GM23338 (cell line): Measurements from ENCODE around the gene PROC. TPM values are rescaled to one million over a fixed set of nuclear protein-coding genes. Genes with fewer than 3 reads are reported as not detected.

Experiments used
- ATAC-seq: fragments of 200-7000 bp; cut with Tn5 transposase; 3 replicates; pipeline ENCODE4 v1.9.1; 2020
- DNase-seq: peaks from one replicate; pipeline ENCODE4 v3.0.0-alpha.2; 2015; ENCODE audit warnings: low spot score
- H2AFZ ChIP-seq: fragments of 200-600 bp; sonication (generic); 2 replicates; pipeline ENCODE4 v1.8.0; 2016; ENCODE audit warnings: antibody characterized with exemption, mild to moderate bottlenecking, moderate library complexity
- H3F3A ChIP-seq: fragments of 200-600 bp; sonication (generic); replicated peaks from 2 replicates; pipeline ENCODE4 v1.8.0; 2017; ENCODE audit warnings: antibody characterized with exemption, mixed run types, low read depth
- H3K27ac ChIP-seq: fragments of 200-600 bp; sonication (generic); 2 replicates; pipeline ENCODE4 v1.6.1; 2016; ENCODE audit warnings: low read depth
- H3K27me3 ChIP-seq: fragments of 200-600 bp; sonication (generic); 2 replicates; pipeline ENCODE4 v1.8.0; 2016; ENCODE audit warnings: mild to moderate bottlenecking, mixed run types, moderate library complexity; ENCODE audit not compliant: insufficient read depth
- H3K36me3 ChIP-seq: fragments of 200-600 bp; sonication (generic); 2 replicates; pipeline ENCODE4 v1.8.0; 2016; ENCODE audit warnings: mild to moderate bottlenecking; ENCODE audit not compliant: insufficient read depth
- H3K4me1 ChIP-seq: fragments of 200-600 bp; sonication (generic); 2 replicates; pipeline ENCODE4 v1.8.0; 2016; ENCODE audit warnings: mild to moderate bottlenecking, moderate library complexity; ENCODE audit not compliant: insufficient read depth
- H3K4me2 ChIP-seq: fragments of 200-600 bp; sonication (generic); 2 replicates; pipeline ENCODE4 v1.7.1; 2017; ENCODE audit warnings: mixed run types
- H3K4me3 ChIP-seq: fragments of 200-600 bp; sonication (generic); 2 replicates; pipeline ENCODE4 v1.6.1; 2016; ENCODE audit warnings: mixed run types
- H3K79me2 ChIP-seq: fragments of 200-600 bp; sonication (generic); replicated peaks from 2 replicates; pipeline ENCODE4 v1.8.0; 2017; ENCODE audit warnings: mild to moderate bottlenecking; ENCODE audit not compliant: insufficient read depth
- H3K9me2 ChIP-seq: fragments of 200-600 bp; sonication (generic); 2 replicates; pipeline ENCODE4 v1.8.0; 2017; ENCODE audit not compliant: insufficient read depth
- H4K20me1 ChIP-seq: fragments of 200-600 bp; sonication (generic); replicated peaks from 2 replicates; pipeline ENCODE4 v1.8.0; 2017; ENCODE audit warnings: mild to moderate bottlenecking; ENCODE audit not compliant: insufficient read depth
- H3K27ac Mint-ChIP-seq: 2 replicates; pipeline ENCODE4 v1.8.0; 2020; ENCODE audit warnings: inconsistent platforms, mild to moderate bottlenecking, moderate library complexity, mixed read lengths
- H3K27me3 Mint-ChIP-seq: 3 replicates; pipeline ENCODE4 v1.8.0; 2022; ENCODE audit warnings: low read depth, mild to moderate bottlenecking, moderate library complexity, mixed read lengths, inconsistent platforms; ENCODE audit not compliant: insufficient read depth, poor library complexity
- H3K36me3 Mint-ChIP-seq: 3 replicates; pipeline ENCODE4 v1.8.0; 2021; ENCODE audit warnings: low read depth, mild to moderate bottlenecking, inconsistent platforms, moderate library complexity, mixed read lengths
- H3K4me1 Mint-ChIP-seq: 3 replicates; pipeline ENCODE4 v1.8.0; 2020; ENCODE audit warnings: mild to moderate bottlenecking, inconsistent platforms, mixed read lengths
- H3K4me3 Mint-ChIP-seq: 3 replicates; pipeline ENCODE4 v1.8.0; 2021; ENCODE audit warnings: moderate library complexity, mild to moderate bottlenecking, inconsistent platforms, mixed read lengths
- H3K9me3 Mint-ChIP-seq: 3 replicates; pipeline ENCODE4 v1.8.0; 2020; ENCODE audit warnings: moderate library complexity, mild to moderate bottlenecking, inconsistent platforms, mixed read lengths
- CREB1 ChIP-seq: fragments of 250-450 bp; sonication (Bioruptor Pico); IDR thresholded peaks from 2 replicates; pipeline ENCODE4 v1.5.0; 2020; ENCODE audit warnings: low read depth, mild to moderate bottlenecking, moderate library complexity
- EZH2phosphoT487 ChIP-seq: fragments of 200-600 bp; sonication (generic); IDR thresholded peaks from one replicate; pipeline ENCODE4 v1.8.1; 2018; ENCODE audit warnings: antibody characterized with exemption; ENCODE audit not compliant: unreplicated experiment
- JUNB ChIP-seq: IDR thresholded peaks from one replicate; pipeline ENCODE4 v1.6.1; 2016; ENCODE audit warnings: antibody characterized with exemption; ENCODE audit not compliant: unreplicated experiment
- NANOG ChIP-seq: IDR thresholded peaks from 2 replicates; pipeline ENCODE4 v1.6.1; 2016; ENCODE audit warnings: antibody characterized with exemption, borderline replicate concordance
- POLR2AphosphoS5 ChIP-seq: IDR thresholded peaks from 2 replicates; pipeline ENCODE4 v1.6.1; 2016; ENCODE audit warnings: antibody characterized with exemption, low read depth
- STAT1 ChIP-seq: IDR thresholded peaks from one replicate; pipeline ENCODE4 v1.6.1; 2016; ENCODE audit warnings: antibody characterized with exemption; ENCODE audit not compliant: unreplicated experiment
- ZNF114 ChIP-seq: fragments of 250-450 bp; sonication (Bioruptor Pico); IDR thresholded peaks from 2 replicates; pipeline ENCODE4 v1.5.0; 2020; ENCODE audit warnings: mild to moderate bottlenecking, moderate library complexity
- ZNF331 ChIP-seq: fragments of 250-450 bp; sonication (Bioruptor Pico); IDR thresholded peaks from 2 replicates; pipeline ENCODE4 v1.5.0; 2020; ENCODE audit warnings: low read depth, mild to moderate bottlenecking, moderate library complexity
- polyA plus RNA-seq: library from polyadenylated mRNA; unstranded; fragments of >200 nt; fragmentation: Nextera tagmentation; extraction: Ambion mirVana; gene quantifications from 2 replicates; pipeline ENCODE4 v1.2.1, GENCODE V29; 2016
- total RNA-seq: library from RNA; depleted of rRNA; stranded (reverse); fragments of >200 nt; shearing (Covaris generic); gene quantifications from 2 replicates; pipeline ENCODE4 v1.2.3, GENCODE V29; 2014
- TF ChIP-seq, protein P1 (sequence below): IDR thresholded peaks from one replicate; pipeline ENCODE4 v1.6.1; 2018; ENCODE audit warnings: antibody characterized with exemption; ENCODE audit not compliant: unreplicated experiment
- TF ChIP-seq, protein P2 (sequence below): fragments of 250-450 bp; sonication (Bioruptor Pico); IDR thresholded peaks from 2 replicates; pipeline ENCODE4 v1.5.0; 2020; ENCODE audit warnings: mild to moderate bottlenecking, moderate library complexity
- TF ChIP-seq, protein P3 (sequence below): IDR thresholded peaks from 2 replicates; pipeline ENCODE4 v1.6.1; 2016; ENCODE audit warnings: antibody characterized with exemption

Gene PROC
- total and polyA plus RNA-seq, 2 experiments from 2014 or later = 1.7 to 2.4 TPM

DNA sequence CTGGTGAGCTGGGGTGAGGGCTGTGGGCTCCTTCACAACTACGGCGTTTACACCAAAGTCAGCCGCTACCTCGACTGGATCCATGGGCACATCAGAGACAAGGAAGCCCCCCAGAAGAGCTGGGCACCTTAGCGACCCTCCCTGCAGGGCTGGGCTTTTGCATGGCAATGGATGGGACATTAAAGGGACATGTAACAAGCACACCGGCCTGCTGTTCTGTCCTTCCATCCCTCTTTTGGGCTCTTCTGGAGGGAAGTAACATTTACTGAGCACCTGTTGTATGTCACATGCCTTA is 10.5 kb downstream of the PROC start (continued):
- TF ChIP-seq, protein P1, sequence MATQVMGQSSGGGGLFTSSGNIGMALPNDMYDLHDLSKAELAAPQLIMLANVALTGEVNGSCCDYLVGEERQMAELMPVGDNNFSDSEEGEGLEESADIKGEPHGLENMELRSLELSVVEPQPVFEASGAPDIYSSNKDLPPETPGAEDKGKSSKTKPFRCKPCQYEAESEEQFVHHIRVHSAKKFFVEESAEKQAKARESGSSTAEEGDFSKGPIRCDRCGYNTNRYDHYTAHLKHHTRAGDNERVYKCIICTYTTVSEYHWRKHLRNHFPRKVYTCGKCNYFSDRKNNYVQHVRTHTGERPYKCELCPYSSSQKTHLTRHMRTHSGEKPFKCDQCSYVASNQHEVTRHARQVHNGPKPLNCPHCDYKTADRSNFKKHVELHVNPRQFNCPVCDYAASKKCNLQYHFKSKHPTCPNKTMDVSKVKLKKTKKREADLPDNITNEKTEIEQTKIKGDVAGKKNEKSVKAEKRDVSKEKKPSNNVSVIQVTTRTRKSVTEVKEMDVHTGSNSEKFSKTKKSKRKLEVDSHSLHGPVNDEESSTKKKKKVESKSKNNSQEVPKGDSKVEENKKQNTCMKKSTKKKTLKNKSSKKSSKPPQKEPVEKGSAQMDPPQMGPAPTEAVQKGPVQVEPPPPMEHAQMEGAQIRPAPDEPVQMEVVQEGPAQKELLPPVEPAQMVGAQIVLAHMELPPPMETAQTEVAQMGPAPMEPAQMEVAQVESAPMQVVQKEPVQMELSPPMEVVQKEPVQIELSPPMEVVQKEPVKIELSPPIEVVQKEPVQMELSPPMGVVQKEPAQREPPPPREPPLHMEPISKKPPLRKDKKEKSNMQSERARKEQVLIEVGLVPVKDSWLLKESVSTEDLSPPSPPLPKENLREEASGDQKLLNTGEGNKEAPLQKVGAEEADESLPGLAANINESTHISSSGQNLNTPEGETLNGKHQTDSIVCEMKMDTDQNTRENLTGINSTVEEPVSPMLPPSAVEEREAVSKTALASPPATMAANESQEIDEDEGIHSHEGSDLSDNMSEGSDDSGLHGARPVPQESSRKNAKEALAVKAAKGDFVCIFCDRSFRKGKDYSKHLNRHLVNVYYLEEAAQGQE = no peak

DNA sequence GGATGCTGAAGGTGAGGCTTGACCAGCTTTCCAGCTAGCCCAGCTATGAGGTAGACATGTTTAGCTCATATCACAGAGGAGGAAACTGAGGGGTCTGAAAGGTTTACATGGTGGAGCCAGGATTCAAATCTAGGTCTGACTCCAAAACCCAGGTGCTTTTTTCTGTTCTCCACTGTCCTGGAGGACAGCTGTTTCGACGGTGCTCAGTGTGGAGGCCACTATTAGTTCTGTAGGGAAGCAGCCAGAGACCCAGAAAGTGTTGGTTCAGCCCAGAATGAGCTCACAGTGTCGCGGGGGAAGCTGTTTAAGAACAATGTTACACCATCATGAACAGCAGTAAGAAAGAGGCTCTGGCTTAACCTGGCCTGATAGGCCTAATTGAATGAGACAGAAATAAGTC is 11.1 kb downstream of the PROC start:
- no peak overlapping the region for H3K4me2 ChIP-seq
- no peaks in the 10 kb centered on the region for H4K20me1 ChIP-seq
- no peak overlapping the region for H2AFZ ChIP-seq
- peaks cover 5% of the 10 kb centered on the region for H3K4me1 Mint-ChIP-seq
- peaks cover 6% of the 10 kb centered on the region for H3K27me3 ChIP-seq
- no peaks in the 10 kb centered on the region for H3K9me2 ChIP-seq
- H3K27me3 Mint-ChIP-seq = peaks cover 14% of the 10 kb centered on the region
- ATAC-seq = no peak
- no peak overlapping the region for H3K27ac Mint-ChIP-seq
- H3K4me3 Mint-ChIP-seq = no peak overlapping the region
- H3F3A ChIP-seq = no peaks in the 10 kb centered on the region
- H3K9me3 Mint-ChIP-seq = no peaks in the 10 kb centered on the region
- DNase-seq = no peak
- H3K79me2 ChIP-seq = no peaks in the 10 kb centered on the region
- H3K27ac ChIP-seq = no peak overlapping the region
- H3K36me3 Mint-ChIP-seq = no peaks in the 10 kb centered on the region
- H3K4me1 ChIP-seq = peaks cover 11% of the 10 kb centered on the region; the same call in 1 of the 2 replicates
- H3K36me3 ChIP-seq = no peaks in the 10 kb centered on the region
- H3K4me3 ChIP-seq = no peak overlapping the region
- TF ChIP-seq NANOG (no peak), EZH2phosphoT487 (no peak), POLR2AphosphoS5 (no peak), JUNB (no peak), ZNF114 (CRISPR knock-in tag) (no peak), CREB1 (CRISPR knock-in tag) (no peak), STAT1 (no peak), ZNF331 (no peak)
- TF ChIP-seq, protein P2, sequence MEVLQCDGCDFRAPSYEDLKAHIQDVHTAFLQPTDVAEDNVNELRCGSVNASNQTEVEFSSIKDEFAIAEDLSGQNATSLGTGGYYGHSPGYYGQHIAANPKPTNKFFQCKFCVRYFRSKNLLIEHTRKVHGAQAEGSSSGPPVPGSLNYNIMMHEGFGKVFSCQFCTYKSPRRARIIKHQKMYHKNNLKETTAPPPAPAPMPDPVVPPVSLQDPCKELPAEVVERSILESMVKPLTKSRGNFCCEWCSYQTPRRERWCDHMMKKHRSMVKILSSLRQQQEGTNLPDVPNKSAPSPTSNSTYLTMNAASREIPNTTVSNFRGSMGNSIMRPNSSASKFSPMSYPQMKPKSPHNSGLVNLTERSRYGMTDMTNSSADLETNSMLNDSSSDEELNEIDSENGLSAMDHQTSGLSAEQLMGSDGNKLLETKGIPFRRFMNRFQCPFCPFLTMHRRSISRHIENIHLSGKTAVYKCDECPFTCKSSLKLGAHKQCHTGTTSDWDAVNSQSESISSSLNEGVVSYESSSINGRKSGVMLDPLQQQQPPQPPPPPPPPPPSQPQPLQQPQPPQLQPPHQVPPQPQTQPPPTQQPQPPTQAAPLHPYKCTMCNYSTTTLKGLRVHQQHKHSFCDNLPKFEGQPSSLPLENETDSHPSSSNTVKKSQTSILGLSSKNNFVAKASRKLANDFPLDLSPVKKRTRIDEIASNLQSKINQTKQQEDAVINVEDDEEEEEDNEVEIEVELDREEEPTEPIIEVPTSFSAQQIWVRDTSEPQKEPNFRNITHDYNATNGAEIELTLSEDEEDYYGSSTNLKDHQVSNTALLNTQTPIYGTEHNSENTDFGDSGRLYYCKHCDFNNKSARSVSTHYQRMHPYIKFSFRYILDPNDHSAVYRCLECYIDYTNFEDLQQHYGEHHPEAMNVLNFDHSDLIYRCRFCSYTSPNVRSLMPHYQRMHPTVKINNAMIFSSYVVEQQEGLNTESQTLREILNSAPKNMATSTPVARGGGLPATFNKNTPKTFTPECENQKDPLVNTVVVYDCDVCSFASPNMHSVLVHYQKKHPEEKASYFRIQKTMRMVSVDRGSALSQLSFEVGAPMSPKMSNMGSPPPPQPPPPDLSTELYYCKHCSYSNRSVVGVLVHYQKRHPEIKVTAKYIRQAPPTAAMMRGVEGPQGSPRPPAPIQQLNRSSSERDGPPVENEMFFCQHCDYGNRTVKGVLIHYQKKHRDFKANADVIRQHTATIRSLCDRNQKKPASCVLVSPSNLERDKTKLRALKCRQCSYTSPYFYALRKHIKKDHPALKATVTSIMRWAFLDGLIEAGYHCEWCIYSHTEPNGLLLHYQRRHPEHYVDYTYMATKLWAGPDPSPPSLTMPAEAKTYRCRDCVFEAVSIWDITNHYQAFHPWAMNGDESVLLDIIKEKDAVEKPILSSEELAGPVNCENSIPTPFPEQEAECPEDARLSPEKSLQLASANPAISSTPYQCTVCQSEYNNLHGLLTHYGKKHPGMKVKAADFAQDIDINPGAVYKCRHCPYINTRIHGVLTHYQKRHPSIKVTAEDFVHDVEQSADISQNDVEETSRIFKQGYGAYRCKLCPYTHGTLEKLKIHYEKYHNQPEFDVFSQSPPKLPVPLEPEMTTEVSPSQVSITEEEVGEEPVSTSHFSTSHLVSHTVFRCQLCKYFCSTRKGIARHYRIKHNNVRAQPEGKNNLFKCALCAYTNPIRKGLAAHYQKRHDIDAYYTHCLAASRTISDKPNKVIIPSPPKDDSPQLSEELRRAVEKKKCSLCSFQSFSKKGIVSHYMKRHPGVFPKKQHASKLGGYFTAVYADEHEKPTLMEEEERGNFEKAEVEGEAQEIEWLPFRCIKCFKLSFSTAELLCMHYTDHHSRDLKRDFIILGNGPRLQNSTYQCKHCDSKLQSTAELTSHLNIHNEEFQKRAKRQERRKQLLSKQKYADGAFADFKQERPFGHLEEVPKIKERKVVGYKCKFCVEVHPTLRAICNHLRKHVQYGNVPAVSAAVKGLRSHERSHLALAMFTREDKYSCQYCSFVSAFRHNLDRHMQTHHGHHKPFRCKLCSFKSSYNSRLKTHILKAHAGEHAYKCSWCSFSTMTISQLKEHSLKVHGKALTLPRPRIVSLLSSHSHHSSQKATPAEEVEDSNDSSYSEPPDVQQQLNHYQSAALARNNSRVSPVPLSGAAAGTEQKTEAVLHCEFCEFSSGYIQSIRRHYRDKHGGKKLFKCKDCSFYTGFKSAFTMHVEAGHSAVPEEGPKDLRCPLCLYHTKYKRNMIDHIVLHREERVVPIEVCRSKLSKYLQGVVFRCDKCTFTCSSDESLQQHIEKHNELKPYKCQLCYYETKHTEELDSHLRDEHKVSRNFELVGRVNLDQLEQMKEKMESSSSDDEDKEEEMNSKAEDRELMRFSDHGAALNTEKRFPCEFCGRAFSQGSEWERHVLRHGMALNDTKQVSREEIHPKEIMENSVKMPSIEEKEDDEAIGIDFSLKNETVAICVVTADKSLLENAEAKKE (CRISPR knock-in tag) = no peak
- TF ChIP-seq, protein P3, sequence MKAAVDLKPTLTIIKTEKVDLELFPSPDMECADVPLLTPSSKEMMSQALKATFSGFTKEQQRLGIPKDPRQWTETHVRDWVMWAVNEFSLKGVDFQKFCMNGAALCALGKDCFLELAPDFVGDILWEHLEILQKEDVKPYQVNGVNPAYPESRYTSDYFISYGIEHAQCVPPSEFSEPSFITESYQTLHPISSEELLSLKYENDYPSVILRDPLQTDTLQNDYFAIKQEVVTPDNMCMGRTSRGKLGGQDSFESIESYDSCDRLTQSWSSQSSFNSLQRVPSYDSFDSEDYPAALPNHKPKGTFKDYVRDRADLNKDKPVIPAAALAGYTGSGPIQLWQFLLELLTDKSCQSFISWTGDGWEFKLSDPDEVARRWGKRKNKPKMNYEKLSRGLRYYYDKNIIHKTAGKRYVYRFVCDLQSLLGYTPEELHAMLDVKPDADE = no peak
- TF ChIP-seq, protein P1 = no peak
